ENCODE data around the gene DCHS2. TPM values are rescaled to one million over a fixed set of nuclear protein-coding genes. Genes with fewer than 3 reads are reported as not detected.

The DCHS2 gene
- total RNA-seq, 2 donors from 2014 or later, result 0.13 to 0.24 TPM

DNA sequence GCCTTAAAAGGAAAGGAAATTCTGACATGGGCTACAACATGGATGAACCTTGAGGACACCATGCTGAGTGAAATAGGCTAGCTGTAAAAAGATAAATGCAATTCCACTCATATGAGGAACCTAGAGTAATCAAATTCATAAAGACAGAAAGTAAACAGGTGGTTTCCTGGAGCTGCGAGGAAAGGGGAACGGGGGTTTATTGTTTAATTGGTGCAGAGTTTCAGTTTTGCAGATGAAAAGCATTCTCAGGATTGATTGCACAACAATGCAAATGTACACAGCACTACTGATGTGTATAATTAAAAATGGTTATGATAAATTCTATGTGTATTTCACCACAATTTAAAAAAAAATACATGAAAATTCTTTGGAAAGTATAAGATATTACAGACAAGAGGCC, 34.6 kb upstream of the DCHS2 start:
- no peak overlapping the region for H3K27ac Mint-ChIP-seq
- no peaks in the 10 kb centered on the region for H3K9me3 ChIP-seq (ENCODE audit: control insufficient read depth, low read length)
- no peaks in the 10 kb centered on the region for H3K4me1 Mint-ChIP-seq
- DNase-seq, result no peak
- H3K27ac ChIP-seq (ENCODE audit: low read depth, low read length), result no peak overlapping the region
- no peaks in the 10 kb centered on the region for H3K27me3 ChIP-seq (ENCODE audit: control insufficient read depth, insufficient read depth, low read length, poor library complexity, severe bottlenecking)
- TF ChIP-seq, protein P1, sequence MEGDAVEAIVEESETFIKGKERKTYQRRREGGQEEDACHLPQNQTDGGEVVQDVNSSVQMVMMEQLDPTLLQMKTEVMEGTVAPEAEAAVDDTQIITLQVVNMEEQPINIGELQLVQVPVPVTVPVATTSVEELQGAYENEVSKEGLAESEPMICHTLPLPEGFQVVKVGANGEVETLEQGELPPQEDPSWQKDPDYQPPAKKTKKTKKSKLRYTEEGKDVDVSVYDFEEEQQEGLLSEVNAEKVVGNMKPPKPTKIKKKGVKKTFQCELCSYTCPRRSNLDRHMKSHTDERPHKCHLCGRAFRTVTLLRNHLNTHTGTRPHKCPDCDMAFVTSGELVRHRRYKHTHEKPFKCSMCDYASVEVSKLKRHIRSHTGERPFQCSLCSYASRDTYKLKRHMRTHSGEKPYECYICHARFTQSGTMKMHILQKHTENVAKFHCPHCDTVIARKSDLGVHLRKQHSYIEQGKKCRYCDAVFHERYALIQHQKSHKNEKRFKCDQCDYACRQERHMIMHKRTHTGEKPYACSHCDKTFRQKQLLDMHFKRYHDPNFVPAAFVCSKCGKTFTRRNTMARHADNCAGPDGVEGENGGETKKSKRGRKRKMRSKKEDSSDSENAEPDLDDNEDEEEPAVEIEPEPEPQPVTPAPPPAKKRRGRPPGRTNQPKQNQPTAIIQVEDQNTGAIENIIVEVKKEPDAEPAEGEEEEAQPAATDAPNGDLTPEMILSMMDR (conservative IDR thresholded peaks at IDR 0.05), result no peak
- no peaks in the 10 kb centered on the region for H3K4me1 ChIP-seq (ENCODE audit: control insufficient read depth, insufficient read depth, low read length)
- H3K36me3 ChIP-seq (ENCODE audit: control insufficient read depth, insufficient read depth, low read length), result no peaks in the 10 kb centered on the region
- WGBS, 2 experiments (ENCODE audit: insufficient coverage in 1 of 2, insufficient read length in 1 of 2), result 92 to 93% methylated on average over 2 of the region's 2 CpGs
- H3K4me3 Mint-ChIP-seq, result no peak overlapping the region
- no peaks in the 10 kb centered on the region for H3K36me3 Mint-ChIP-seq (ENCODE audit: low read depth)
- H3K9ac ChIP-seq (ENCODE audit: extremely low read depth, low read length, poor library complexity, severe bottlenecking), result no peak overlapping the region
- H3K27me3 Mint-ChIP-seq (ENCODE audit: insufficient read depth), result peaks cover 11% of the 10 kb centered on the region
- H3K9me3 Mint-ChIP-seq, result no peaks in the 10 kb centered on the region
- H3K4me3 ChIP-seq (ENCODE audit: low read length), result no peak overlapping the region

DNA sequence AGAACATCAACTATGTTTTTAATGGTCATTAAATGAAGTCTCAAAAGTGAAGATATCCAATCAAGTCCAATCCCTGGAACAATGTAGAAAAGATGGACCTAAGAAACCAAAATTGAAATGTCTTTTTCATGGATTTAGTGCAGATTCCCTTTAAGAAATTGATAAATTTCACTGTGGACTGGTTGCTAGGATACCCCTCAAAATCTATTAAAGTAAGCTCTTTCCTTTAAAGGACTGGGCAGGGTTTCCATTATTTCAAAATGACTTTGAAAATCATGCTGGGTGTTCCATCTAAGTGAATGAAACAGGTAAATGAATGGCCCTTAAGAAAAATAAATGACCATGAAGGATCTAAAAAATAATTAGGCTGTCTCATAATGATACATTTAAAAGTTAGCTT, 30.0 kb upstream of the DCHS2 start:
- H3K27ac ChIP-seq (ENCODE audit: low read depth, low read length), result no peak overlapping the region
- DNase-seq, result no peak
- Mint-ChIP-seq H3K27me3 (ENCODE audit: insufficient read depth) (peaks cover 16% of the 10 kb centered on the region), H3K27ac (no peak overlapping the region), H3K4me3 (no peak overlapping the region), H3K36me3 (ENCODE audit: low read depth) (no peaks in the 10 kb centered on the region), H3K4me1 (no peaks in the 10 kb centered on the region), H3K9me3 (no peaks in the 10 kb centered on the region)
- TF ChIP-seq, protein P1 (conservative IDR thresholded peaks at IDR 0.05), result no peak
- no peaks in the 10 kb centered on the region for H3K36me3 ChIP-seq (ENCODE audit: control insufficient read depth, insufficient read depth, low read length)
- no peaks in the 10 kb centered on the region for H3K27me3 ChIP-seq (ENCODE audit: control insufficient read depth, insufficient read depth, low read length, poor library complexity, severe bottlenecking)
- no peaks in the 10 kb centered on the region for H3K9me3 ChIP-seq (ENCODE audit: control insufficient read depth, low read length)
- H3K4me1 ChIP-seq (ENCODE audit: control insufficient read depth, insufficient read depth, low read length), result no peaks in the 10 kb centered on the region
- no peak overlapping the region for H3K9ac ChIP-seq (ENCODE audit: extremely low read depth, low read length, poor library complexity, severe bottlenecking)
- no peak overlapping the region for H3K4me3 ChIP-seq (ENCODE audit: low read length)

DNA sequence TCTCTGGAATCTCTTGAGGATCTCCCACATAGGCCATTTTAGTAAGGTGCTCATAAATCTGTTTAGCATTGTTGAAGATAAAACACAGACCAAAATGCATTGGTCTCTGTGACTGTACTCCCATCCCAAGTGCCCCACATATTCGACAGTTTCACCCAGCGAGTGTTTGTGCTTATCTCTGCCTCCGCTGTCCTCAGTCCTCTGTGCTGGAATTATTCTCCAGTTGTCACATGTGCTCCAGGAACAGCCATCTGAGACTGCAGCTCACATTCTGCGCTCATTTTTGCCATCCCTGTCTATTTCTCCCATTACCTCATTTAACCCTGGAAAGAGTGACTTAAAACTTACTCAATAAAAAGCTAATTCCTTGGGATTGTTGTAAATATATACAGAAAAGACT, 27.6 kb upstream of the DCHS2 start:
- no peak overlapping the region for H3K9ac ChIP-seq (ENCODE audit: extremely low read depth, low read length, poor library complexity, severe bottlenecking)
- no peak for DNase-seq
- no peaks in the 10 kb centered on the region for H3K36me3 Mint-ChIP-seq (ENCODE audit: low read depth)
- H3K9me3 Mint-ChIP-seq, result no peaks in the 10 kb centered on the region
- no peak overlapping the region for H3K4me3 Mint-ChIP-seq
- TF ChIP-seq, protein P1 (conservative IDR thresholded peaks at IDR 0.05), result no peak
- no peak overlapping the region for H3K27ac ChIP-seq (ENCODE audit: low read depth, low read length)
- H3K9me3 ChIP-seq (ENCODE audit: control insufficient read depth, low read length), result no peaks in the 10 kb centered on the region
- WGBS, 2 experiments (ENCODE audit: insufficient coverage in 1 of 2, insufficient read length in 1 of 2), result 91% methylated on average over 4 of the region's 4 CpGs; no CpG with 5 or more reads in 1 of the 2 experiments
- H3K27me3 ChIP-seq (ENCODE audit: control insufficient read depth, insufficient read depth, low read length, poor library complexity, severe bottlenecking), result no peaks in the 10 kb centered on the region
- peaks cover 13% of the 10 kb centered on the region for H3K27me3 Mint-ChIP-seq (ENCODE audit: insufficient read depth)
- H3K36me3 ChIP-seq (ENCODE audit: control insufficient read depth, insufficient read depth, low read length), result no peaks in the 10 kb centered on the region
- H3K27ac Mint-ChIP-seq, result no peak overlapping the region
- no peaks in the 10 kb centered on the region for H3K4me1 Mint-ChIP-seq
- no peaks in the 10 kb centered on the region for H3K4me1 ChIP-seq (ENCODE audit: control insufficient read depth, insufficient read depth, low read length)
- H3K4me3 ChIP-seq (ENCODE audit: low read length), result no peak overlapping the region
